SU-DHL-6 (cell line): ENCODE data around the gene TMED10.

ENCODE experiments used
- CTCF ChIP-seq: fragments of 200-600 bp; sonication (generic); IDR thresholded peaks from one replicate; pipeline ENCODE4 v1.5.1; 2017; ENCODE audit warnings: antibody characterized with exemption, mild to moderate bottlenecking, low read length, moderate library complexity; ENCODE audit not compliant: insufficient read depth, poor library complexity, severe bottlenecking
- EZH2phosphoT487 ChIP-seq: fragments of 200-600 bp; sonication (generic), shearing (Covaris generic); conservative IDR thresholded peaks from 2 replicates; pipeline ENCODE4 v1.6.1; 2018; ENCODE audit warnings: mild to moderate bottlenecking, antibody characterized with exemption, low read length, moderate library complexity, mixed read lengths

GRCh38 chr14:75191100-75191499 is 14.7 kb upstream of the TMED10 start:
- TF ChIP-seq CTCF (no peak), EZH2phosphoT487 (no peak)
